Measurements from ENCODE around the gene SYDE2.

DNA sequence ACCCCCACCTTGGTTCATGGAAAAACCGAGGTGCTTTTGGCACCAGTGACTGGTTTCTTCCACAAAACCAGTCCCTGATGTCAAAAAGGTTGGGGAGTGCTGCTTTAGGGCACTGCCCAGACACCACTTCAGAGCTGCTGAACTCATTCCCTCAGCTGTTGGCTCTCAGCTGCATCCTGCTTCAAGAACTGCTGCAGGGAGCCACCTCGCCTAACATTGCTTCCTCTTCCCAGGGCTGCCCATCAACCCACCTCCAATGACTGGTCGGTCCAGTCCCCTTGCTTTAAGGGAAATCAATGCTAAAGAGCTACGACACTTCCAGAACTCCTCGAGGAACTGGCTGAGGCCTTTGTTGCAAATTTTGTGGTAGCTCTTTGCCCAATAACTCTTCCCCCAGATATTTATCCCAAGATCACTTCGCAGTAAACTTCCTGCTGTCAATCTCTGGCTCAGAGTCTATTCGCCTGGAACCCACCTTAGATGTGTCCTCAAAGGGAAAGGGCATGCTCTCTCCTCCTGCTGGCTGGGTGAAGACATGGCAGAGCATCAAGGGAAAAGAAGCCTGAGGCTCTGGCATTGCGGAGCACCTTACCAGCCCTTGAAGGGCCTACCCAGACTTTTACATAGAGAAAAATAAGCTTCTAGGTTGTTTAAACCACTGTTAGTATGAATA is 29.6 kb upstream of the SYDE2 start:
- TF ChIP-seq FOSL2 (IDR thresholded peaks at IDR 0.05) (no peak), FOSL2 (CRISPR knock-in tag; IDR thresholded peaks at IDR 0.05) (no peak), ESRRA (IDR thresholded peaks at IDR 0.05; ENCODE audit: borderline replicate concordance, low read length) (no peak), POLR2A (IDR thresholded peaks at IDR 0.05; ENCODE audit: low read length) (no peak), PBX3 (IDR thresholded peaks at IDR 0.05) (no peak), EP300 (IDR thresholded peaks at IDR 0.05) (no peak), RAD21 (conservative IDR thresholded peaks at IDR 0.05 in 1 of 2, IDR thresholded peaks at IDR 0.05 in 1 of 2) (peak in 1 of 2 experiments; percentile 18; a peak in 1 of 5 replicates), BHLHE40 (IDR thresholded peaks at IDR 0.05; ENCODE audit: low read depth, low read length) (no peak), KDM1A (IDR thresholded peaks at IDR 0.05; ENCODE audit: low read depth) (no peak), MYC (IDR thresholded peaks at IDR 0.05; ENCODE audit: borderline replicate concordance, low read length) (no peak), RFX5 (IDR thresholded peaks at IDR 0.05) (no peak)
- TF ChIP-seq, protein P1, sequence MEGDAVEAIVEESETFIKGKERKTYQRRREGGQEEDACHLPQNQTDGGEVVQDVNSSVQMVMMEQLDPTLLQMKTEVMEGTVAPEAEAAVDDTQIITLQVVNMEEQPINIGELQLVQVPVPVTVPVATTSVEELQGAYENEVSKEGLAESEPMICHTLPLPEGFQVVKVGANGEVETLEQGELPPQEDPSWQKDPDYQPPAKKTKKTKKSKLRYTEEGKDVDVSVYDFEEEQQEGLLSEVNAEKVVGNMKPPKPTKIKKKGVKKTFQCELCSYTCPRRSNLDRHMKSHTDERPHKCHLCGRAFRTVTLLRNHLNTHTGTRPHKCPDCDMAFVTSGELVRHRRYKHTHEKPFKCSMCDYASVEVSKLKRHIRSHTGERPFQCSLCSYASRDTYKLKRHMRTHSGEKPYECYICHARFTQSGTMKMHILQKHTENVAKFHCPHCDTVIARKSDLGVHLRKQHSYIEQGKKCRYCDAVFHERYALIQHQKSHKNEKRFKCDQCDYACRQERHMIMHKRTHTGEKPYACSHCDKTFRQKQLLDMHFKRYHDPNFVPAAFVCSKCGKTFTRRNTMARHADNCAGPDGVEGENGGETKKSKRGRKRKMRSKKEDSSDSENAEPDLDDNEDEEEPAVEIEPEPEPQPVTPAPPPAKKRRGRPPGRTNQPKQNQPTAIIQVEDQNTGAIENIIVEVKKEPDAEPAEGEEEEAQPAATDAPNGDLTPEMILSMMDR (IDR thresholded peaks at IDR 0.05): no peak
- TF ChIP-seq, protein P2, sequence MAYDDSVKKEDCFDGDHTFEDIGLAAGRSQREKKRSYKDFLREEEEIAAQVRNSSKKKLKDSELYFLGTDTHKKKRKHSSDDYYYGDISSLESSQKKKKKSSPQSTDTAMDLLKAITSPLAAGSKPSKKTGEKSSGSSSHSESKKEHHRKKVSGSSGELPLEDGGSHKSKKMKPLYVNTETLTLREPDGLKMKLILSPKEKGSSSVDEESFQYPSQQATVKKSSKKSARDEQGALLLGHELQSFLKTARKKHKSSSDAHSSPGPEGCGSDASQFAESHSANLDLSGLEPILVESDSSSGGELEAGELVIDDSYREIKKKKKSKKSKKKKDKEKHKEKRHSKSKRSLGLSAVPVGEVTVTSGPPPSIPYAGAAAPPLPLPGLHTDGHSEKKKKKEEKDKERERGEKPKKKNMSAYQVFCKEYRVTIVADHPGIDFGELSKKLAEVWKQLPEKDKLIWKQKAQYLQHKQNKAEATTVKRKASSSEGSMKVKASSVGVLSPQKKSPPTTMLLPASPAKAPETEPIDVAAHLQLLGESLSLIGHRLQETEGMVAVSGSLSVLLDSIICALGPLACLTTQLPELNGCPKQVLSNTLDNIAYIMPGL (CRISPR knock-in tag; IDR thresholded peaks at IDR 0.05; ENCODE audit: borderline replicate concordance): no peak
- TF ChIP-seq, protein P3, sequence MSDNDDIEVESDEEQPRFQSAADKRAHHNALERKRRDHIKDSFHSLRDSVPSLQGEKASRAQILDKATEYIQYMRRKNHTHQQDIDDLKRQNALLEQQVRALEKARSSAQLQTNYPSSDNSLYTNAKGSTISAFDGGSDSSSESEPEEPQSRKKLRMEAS (IDR thresholded peaks at IDR 0.05): no peak
